HepG2 (cell line): Measurements from ENCODE around the gene CDK7.

Experiments used
- FIP1L1 ChIP-seq: fragments of 200-400 bp; formaldehyde crosslinking; IDR thresholded peaks from 2 replicates; pipeline ENCODE4 v1.6.1; 2018; ENCODE audit warnings: low read depth, mild to moderate bottlenecking, low read length, moderate library complexity, borderline replicate concordance; ENCODE audit not compliant: insufficient read depth
- PRPF4 ChIP-seq: fragments of 200-400 bp; formaldehyde crosslinking; IDR thresholded peaks from 2 replicates; pipeline ENCODE4 v1.6.1; 2016; ENCODE audit warnings: low read length, low read depth; ENCODE audit not compliant: poor library complexity, severe bottlenecking
- SAFB2 ChIP-seq: sonication (generic); formaldehyde crosslinking; IDR thresholded peaks from 2 replicates; pipeline ENCODE4 v1.5.1; 2020; ENCODE audit warnings: missing genetic modification reagents, low read depth, mild to moderate bottlenecking, borderline replicate concordance

DNA sequence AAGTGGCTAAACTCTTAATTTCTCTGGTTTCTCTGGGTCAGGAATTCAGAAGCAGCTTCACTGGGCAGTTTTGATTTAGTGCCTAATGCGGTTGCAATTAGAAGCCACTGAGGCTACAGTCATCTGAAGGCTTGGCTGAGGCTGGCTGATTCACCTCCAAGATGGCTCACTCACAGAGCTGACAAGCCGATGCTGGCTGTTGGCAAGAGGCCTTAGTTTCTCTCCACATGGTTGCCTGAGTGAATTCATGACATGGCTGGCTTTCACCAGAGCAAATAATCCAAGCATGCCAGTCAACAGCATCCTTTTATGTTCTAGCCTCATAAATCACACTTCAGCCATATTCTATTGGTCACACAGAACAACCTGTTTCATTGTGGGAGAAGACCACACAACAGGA, 2.8 kb upstream of the CDK7 start:
- TF ChIP-seq PRPF4 (no peak), SAFB2 (CRISPR knock-in tag) (no peak), FIP1L1 (no peak)
